WTC11 (cell line): ENCODE measurements around the gene IPO11. TPM values are rescaled to one million over a fixed set of nuclear protein-coding genes. Genes with fewer than 3 reads are reported as not detected.

ENCODE experiments used
- ATAC-seq: fragments of 200-7000 bp; cut with Tn5 transposase; 2 replicates; pipeline ENCODE4 v1.10.0; 2021; ENCODE audit warnings: mild to moderate bottlenecking, moderate library complexity
- CTCF ChIA-PET: fragments of 300-600 bp; sonication (Branson Sonifier 250); formaldehyde crosslinking; loops from one replicate; lab custom pipeline; 2021; ENCODE audit warnings: antibody characterized with exemption; lab: Charles Lee
- POLR2A ChIA-PET: fragments of 350-600 bp; sonication (Branson Sonifier 250); formaldehyde crosslinking; loops from one replicate; lab custom pipeline; 2021; ENCODE audit warnings: antibody characterized with exemption; lab: Charles Lee
- DNase-seq: peaks from one replicate; pipeline ENCODE4 v3.0.0; 2021; ENCODE audit warnings: low spot score
- H3K27ac Mint-ChIP-seq: 2 replicates; pipeline ENCODE4 v1.8.0; 2021; ENCODE audit warnings: mixed read lengths
- H3K27me3 Mint-ChIP-seq: 2 replicates; pipeline ENCODE4 v1.8.0; 2021; ENCODE audit warnings: low read depth, mild to moderate bottlenecking, moderate library complexity, mixed read lengths
- H3K36me3 Mint-ChIP-seq: 2 replicates; pipeline ENCODE4 v1.8.0; 2021; ENCODE audit warnings: mixed read lengths
- H3K4me1 Mint-ChIP-seq: 2 replicates; pipeline ENCODE4 v1.8.0; 2022; ENCODE audit warnings: mixed read lengths
- H3K4me3 Mint-ChIP-seq: 2 replicates; pipeline ENCODE4 v1.8.0; 2021; ENCODE audit warnings: mild to moderate bottlenecking, moderate library complexity, mixed read lengths
- H3K9me3 Mint-ChIP-seq: 2 replicates; pipeline ENCODE4 v1.8.0; 2021; ENCODE audit warnings: mixed read lengths
- ATF1 ChIP-seq: sonication (generic); formaldehyde crosslinking; IDR thresholded peaks from 2 replicates; pipeline ENCODE4 v1.8.1; 2023; ENCODE audit warnings: mild to moderate bottlenecking, moderate library complexity, missing genetic modification reagents
- ATF3 ChIP-seq: sonication (generic); formaldehyde crosslinking; conservative IDR thresholded peaks from 2 replicates; pipeline ENCODE4 v1.8.1; 2022; ENCODE audit warnings: mild to moderate bottlenecking, missing genetic modification reagents
- CDX4 ChIP-seq: fragments of 250-450 bp; sonication (Bioruptor Pico); IDR thresholded peaks from 2 replicates; pipeline ENCODE4 v1.9.0; 2021; ENCODE audit warnings: moderate library complexity, mild to moderate bottlenecking, inconsistent platforms, borderline replicate concordance
- CREB1 ChIP-seq: sonication (generic); formaldehyde crosslinking; IDR thresholded peaks from 2 replicates; pipeline ENCODE4 v1.8.0; 2023; ENCODE audit warnings: mild to moderate bottlenecking, missing genetic modification reagents
- ERG ChIP-seq: fragments of 250-450 bp; sonication (Bioruptor Pico); IDR thresholded peaks from 2 replicates; pipeline ENCODE4 v1.8.0; 2021; ENCODE audit warnings: mild to moderate bottlenecking
- FOXP4 ChIP-seq: sonication (generic); formaldehyde crosslinking; IDR thresholded peaks from 2 replicates; pipeline ENCODE4 v1.8.0; 2022; ENCODE audit warnings: mild to moderate bottlenecking, missing genetic modification reagents
- IRF2 ChIP-seq: sonication (generic); formaldehyde crosslinking; IDR thresholded peaks from 2 replicates; pipeline ENCODE4 v1.8.0; 2022; ENCODE audit warnings: low read depth, missing genetic modification reagents, borderline replicate concordance
- SMAD3 ChIP-seq: sonication (generic); formaldehyde crosslinking; IDR thresholded peaks from 2 replicates; pipeline ENCODE4 v1.8.0; 2022; ENCODE audit warnings: missing genetic modification reagents, mild to moderate bottlenecking, borderline replicate concordance
- SOX15 ChIP-seq: fragments of 250-450 bp; sonication (Bioruptor Pico); IDR thresholded peaks from 2 replicates; pipeline ENCODE4 v1.9.0; 2021; ENCODE audit warnings: mild to moderate bottlenecking
- TEAD1 ChIP-seq: sonication (generic); formaldehyde crosslinking; IDR thresholded peaks from 2 replicates; pipeline ENCODE4 v1.8.0; 2022; ENCODE audit warnings: mild to moderate bottlenecking, missing genetic modification reagents
- ZNF121 ChIP-seq: sonication (generic); formaldehyde crosslinking; IDR thresholded peaks from 2 replicates; pipeline ENCODE4 v1.8.0; 2023; ENCODE audit warnings: missing genetic modification reagents
- ZNF281 ChIP-seq: sonication (generic); formaldehyde crosslinking; IDR thresholded peaks from 2 replicates; pipeline ENCODE4 v1.8.0; 2023; ENCODE audit warnings: mild to moderate bottlenecking, missing genetic modification reagents
- ZNF396 ChIP-seq: fragments of 250-450 bp; sonication (Bioruptor Pico); IDR thresholded peaks from 2 replicates; pipeline ENCODE4 v1.8.0; 2021; ENCODE audit warnings: mild to moderate bottlenecking, moderate library complexity, borderline replicate concordance
- ZNF423 ChIP-seq: fragments of 250-450 bp; sonication (Bioruptor Pico); IDR thresholded peaks from 2 replicates; pipeline ENCODE4 v2.1.2; 2022; ENCODE audit warnings: mild to moderate bottlenecking, moderate library complexity
- ZNF425 ChIP-seq: fragments of 250-450 bp; sonication (Bioruptor Pico); conservative IDR thresholded peaks from 2 replicates; pipeline ENCODE4 v1.9.0; 2021; ENCODE audit warnings: mild to moderate bottlenecking
- ZNF671 ChIP-seq: fragments of 250-450 bp; sonication (Bioruptor Pico); IDR thresholded peaks from 2 replicates; pipeline ENCODE4 v1.8.0; 2021; ENCODE audit warnings: mild to moderate bottlenecking
- total RNA-seq: library from RNA; stranded (reverse); gene quantifications from 3 replicates; pipeline ENCODE4 v1.2.3, GENCODE V29; 2021

Gene IPO11
- total RNA-seq, 1 experiment from 2014 or later: 61.9 TPM

- DNase-seq: no peak
- ATAC-seq: peak; percentile 78
- Mint-ChIP-seq H3K4me3 (peak overlapping the region; percentile 14), H3K36me3 (peaks cover 9% of the 10 kb centered on the region)
- CTCF ChIA-PET: interaction anchor here (1.0 kb wide), 1 partner anchor 258 kb away, joined by 3 read pairs; no protein-coding TSS in a partner anchor
- TF ChIP-seq ZNF671: no peak
- no peak for TF ChIP-seq CREB1 (CRISPR knock-in tag)
- TF ChIP-seq SMAD3: no peak
- TF ChIP-seq FOXP4: no peak
- TF ChIP-seq ZNF396 (CRISPR knock-in tag): no peak
- TF ChIP-seq TEAD1: no peak
- TF ChIP-seq ZNF281: no peak
- no peak for TF ChIP-seq ZNF423
- no peak for TF ChIP-seq SOX15
- no peak for TF ChIP-seq IRF2 (CRISPR knock-in tag)
- TF ChIP-seq ZNF425: no peak
- TF ChIP-seq ATF3 (CRISPR knock-in tag): no peak
- no peak for TF ChIP-seq ERG (CRISPR knock-in tag)
- no peak for TF ChIP-seq CDX4 (CRISPR knock-in tag)
- TF ChIP-seq, all 79 proteins: peak for 0
- Mint-ChIP-seq H3K4me1 (peaks cover 21% of the 10 kb centered on the region), H3K9me3 (no peaks in the 10 kb centered on the region), H3K27me3 (no peaks in the 10 kb centered on the region; the same call in 1 of the 2 replicates), H3K27ac (peak overlapping the region; percentile 69)
- POLR2A ChIA-PET: interaction anchor here (0.6 kb wide), 1 partner anchor 61 kb away, joined by 10 read pairs; no protein-coding TSS in a partner anchor
These were observed 110.2 kb downstream of the IPO11 start for GRCh38 chr5:62522811-62523210.

- DNase-seq: no peak
- ChIA-PET CTCF (no interaction called here), POLR2A (no interaction called here)
- ATAC-seq: no peak
- TF ChIP-seq ATF1 (CRISPR knock-in tag) (no peak), ZNF121 (peak; percentile 69; the same call in 1 of the 2 replicates)
- Mint-ChIP-seq H3K27me3 (no peaks in the 10 kb centered on the region), H3K4me1 (peaks cover 2% of the 10 kb centered on the region; the same call in 1 of the 2 replicates), H3K4me3 (no peak overlapping the region), H3K9me3 (no peaks in the 10 kb centered on the region), H3K27ac (no peak overlapping the region), H3K36me3 (peaks cover 12% of the 10 kb centered on the region)
These were observed 121.0 kb downstream of the IPO11 start for GRCh38 chr5:62533597-62533996.
